Right cardiac atrium (tissue), 5 donors: ENCODE results near the gene RASGRP2. TPM values are rescaled to one million over a fixed set of nuclear protein-coding genes. Genes with fewer than 3 reads are reported as not detected.
"Not testable (repeated sequence)": the region's sequence is repeated elsewhere in the genome, so short reads cannot be mapped to it uniquely, and the experiment has no call there.

Experiments used
- ATAC-seq, 2 donors: fragments of 200-7000 bp; cut with Tn5 transposase; one replicate each; pipeline versions ENCODE4 v1.8.0 to v1.9.1; 2020; ENCODE audit warnings: moderate library complexity in 2 of 2, mild to moderate bottlenecking in 1 of 2
- DNase-seq, 3 donors: peaks; one replicate each; pipeline ENCODE4 v3.0.0-alpha.2; 2020
- H3K27ac ChIP-seq: one replicate; pipeline ENCODE4 v1.5.1; 2013; ENCODE audit warnings: mild to moderate bottlenecking, low read length, control low read depth, moderate library complexity
- H3K27me3 ChIP-seq: one replicate; pipeline ENCODE4 v1.6.1; 2013; ENCODE audit not compliant: control insufficient read depth, insufficient read depth
- H3K4me1 ChIP-seq: one replicate; pipeline ENCODE4 v1.6.1; 2013; ENCODE audit warnings: low read length; ENCODE audit not compliant: control insufficient read depth, insufficient read depth
- H3K4me3 ChIP-seq: one replicate; pipeline ENCODE4 v1.5.1; 2013; ENCODE audit warnings: low read length, control low read depth
- H3K9me3 ChIP-seq: one replicate; pipeline ENCODE4 v1.6.1; 2013; ENCODE audit warnings: low read length; ENCODE audit not compliant: control insufficient read depth
- whole genome bisulfite sequencing: extraction: QIAGEN DNeasy Blood & Tissue Kit; methylation state at CpG from one replicate; pipeline ENCODE4 v1.1.7; 2013; 5-methylcytosine and 5-hydroxymethylcytosine counted together
- intact Hi-C, 4 donors: fragments of 100-400 bp; cut with DNase I; formaldehyde crosslinking; loops; one replicate each; pipeline versions ENCODE4 v1.11.0 to v1.14.0; 2022 to 2023
- polyA plus RNA-seq: library from polyadenylated mRNA; stranded (reverse); fragments of 200-250 nt; gene quantifications from one replicate; pipeline ENCODE4 v1.2.3, GENCODE V29; 2013
- total RNA-seq, 4 donors: library from RNA; stranded (reverse); fragmentation: NEBNext Ultra II Directional; extraction: Animal tissue kit (Norgen Biotek cat#: 25700); gene quantifications; one replicate each; pipeline ENCODE4 v1.2.1, GENCODE V29; 2021
- donor health status: healthy with polysubstance abuse.
- donor health status: DM: no; HTN: yes; CAD: no.
- donor health status: DM: no; HTN: no; CAD: no.
- donor health status: DM: no; HTN: yes; CAD: no; lungs with severe emphysema.
- donor health status: DM: yes; HTN: yes; CAD: no.

RASGRP2 gene
- total and polyA plus RNA-seq, 5 donors: 25.5 to 69.6 (median 35.2) TPM

DNA sequence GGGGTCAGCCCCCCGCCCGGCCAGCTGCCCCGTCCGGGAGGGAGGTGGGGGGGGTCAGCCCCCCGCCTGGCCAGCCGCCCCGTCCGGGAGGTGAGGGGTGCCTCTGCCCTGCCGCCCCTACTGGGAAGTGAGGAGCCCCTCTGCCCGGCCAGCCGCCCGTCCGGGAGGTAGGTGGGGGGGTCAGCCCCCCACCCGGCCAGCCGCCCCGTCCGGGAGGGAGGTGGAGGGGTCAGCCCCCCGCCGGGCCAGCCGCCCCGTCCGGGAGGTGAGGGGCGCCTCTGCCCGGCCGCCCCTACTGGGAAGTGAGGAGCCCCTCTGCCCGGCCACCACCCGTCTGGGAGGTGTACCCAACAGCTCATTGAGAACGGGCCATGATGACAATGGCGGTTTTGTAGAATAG lies 42.0 kb downstream of the RASGRP2 start:
- DNase-seq, H3K9me3 ChIP-seq, H3K27ac ChIP-seq, H3K4me1 ChIP-seq, H3K27me3 ChIP-seq, H3K4me3 ChIP-seq, intact Hi-C loops, ATAC-seq: not testable (repeated sequence)
- WGBS: 88% methylated on average over 29 of the region's 29 CpGs

DNA sequence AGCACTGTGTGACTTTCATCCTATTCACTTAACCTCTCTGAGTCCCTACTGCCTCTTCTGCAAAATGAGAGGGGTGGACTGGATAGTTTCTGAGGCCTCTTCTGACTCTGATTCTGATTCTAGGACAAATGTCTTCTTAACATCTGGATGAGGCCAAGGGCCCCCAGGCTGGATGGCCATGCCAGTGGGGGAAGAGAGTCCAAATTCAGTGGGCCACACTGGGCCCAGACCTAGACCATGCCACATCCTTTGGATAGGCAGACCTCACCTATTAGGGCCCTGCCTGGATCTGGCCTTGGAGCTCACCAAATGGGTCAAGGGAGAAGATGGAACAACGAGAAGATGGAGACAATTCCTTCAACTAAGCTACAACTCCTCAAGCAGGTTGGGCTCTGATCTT lies 45.5 kb downstream of the RASGRP2 start:
- no peak for ATAC-seq
- intact Hi-C loops: no loop called here
- H3K4me3 ChIP-seq: no peak overlapping the region
- no peaks in the 10 kb centered on the region for H3K27me3 ChIP-seq
- no peak for DNase-seq
- no peak overlapping the region for H3K27ac ChIP-seq
- WGBS: 78% methylated on average over 1 of the region's 1 CpG
- H3K9me3 ChIP-seq: no peaks in the 10 kb centered on the region
- no peaks in the 10 kb centered on the region for H3K4me1 ChIP-seq

DNA sequence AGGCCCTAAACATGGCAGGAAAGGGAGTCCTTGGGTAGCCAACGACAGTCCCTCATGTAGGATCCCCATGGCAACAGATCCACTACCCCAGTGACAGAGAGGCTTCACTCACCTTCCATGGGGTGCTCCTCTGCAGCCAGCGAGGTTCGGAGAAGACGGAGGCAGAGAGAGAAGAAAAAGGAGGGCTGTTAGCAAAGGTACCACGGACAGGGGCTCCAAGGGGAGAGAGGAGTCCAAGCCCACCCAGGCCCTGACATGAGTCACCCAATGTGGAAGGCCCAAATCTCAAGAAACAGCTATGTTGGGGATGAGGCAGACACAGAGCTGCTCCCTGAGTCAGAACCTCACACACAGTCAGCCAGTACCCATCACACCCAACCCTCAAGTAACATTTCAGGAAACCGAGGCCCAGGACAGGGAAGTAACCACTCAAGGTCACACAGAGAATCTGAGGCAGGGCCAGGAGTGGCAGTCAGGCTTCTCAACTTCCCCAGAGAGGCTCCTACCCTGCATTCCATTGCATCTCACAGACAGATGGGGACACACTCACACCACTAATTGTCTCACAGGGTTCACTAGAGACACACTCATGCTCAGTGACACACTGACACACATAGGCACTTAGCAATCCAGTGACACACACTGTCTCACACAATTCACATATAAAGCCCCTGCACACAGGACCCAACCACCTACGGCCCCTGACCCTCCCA lies 46.1 kb downstream of the RASGRP2 start:
- Histone ChIP-seq H3K27ac (no peak overlapping the region), H3K27me3 (no peaks in the 10 kb centered on the region), H3K4me3 (no peak overlapping the region), H3K4me1 (no peaks in the 10 kb centered on the region), H3K9me3 (no peaks in the 10 kb centered on the region)
- WGBS: 84% methylated on average over 7 of the region's 7 CpGs
- intact Hi-C loops: no loop called here
- no peak for DNase-seq
- ATAC-seq: no peak

DNA sequence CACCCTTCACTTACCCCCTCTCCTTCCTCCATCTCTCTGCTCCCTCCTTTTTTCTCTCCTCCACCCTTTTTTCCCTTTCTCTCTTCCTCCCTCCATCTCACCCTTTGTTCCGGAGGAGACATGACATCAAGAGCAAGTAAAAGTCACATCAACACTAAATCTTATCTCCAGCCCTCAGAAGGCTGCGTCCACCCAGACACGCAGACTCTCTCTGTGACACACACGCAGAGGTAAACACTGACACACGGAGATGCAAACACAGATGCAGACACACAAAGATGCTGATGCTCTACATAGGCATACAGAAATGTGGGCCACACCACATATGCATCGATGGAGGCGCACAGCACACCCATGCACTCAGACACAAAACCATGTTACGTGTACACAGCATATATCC lies 47.9 kb downstream of the RASGRP2 start:
- ATAC-seq (no peak), DNase-seq (no peak)
- no peaks in the 10 kb centered on the region for H3K4me1 ChIP-seq
- H3K9me3 ChIP-seq: no peaks in the 10 kb centered on the region
- intact Hi-C loops: no loop called here
- 80% methylated on average over 8 of the region's 8 CpGs for WGBS
- H3K27me3 ChIP-seq: no peaks in the 10 kb centered on the region
- H3K27ac ChIP-seq: no peak overlapping the region
- H3K4me3 ChIP-seq: no peak overlapping the region

DNA sequence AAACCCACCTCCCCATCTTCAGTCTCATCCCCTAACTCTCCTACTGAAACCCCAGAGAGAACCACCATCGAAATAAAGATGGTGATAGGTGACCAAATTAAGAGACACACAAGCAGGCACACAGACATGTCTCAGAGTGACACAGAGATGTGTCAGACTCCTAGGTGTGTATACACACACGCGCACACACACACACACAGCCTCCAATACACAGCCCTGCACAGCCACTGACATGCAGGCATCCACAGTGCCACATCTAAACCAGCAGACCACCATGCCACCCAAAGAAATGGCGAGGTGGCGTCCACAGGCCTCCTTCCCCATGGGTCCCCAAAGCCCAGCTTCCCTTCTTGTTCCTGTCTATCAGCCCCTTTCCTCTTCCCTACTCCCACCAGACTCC lies 48.4 kb downstream of the RASGRP2 start:
- H3K27ac ChIP-seq: no peak overlapping the region
- no peak overlapping the region for H3K4me3 ChIP-seq
- H3K4me1 ChIP-seq: no peaks in the 10 kb centered on the region
- no peaks in the 10 kb centered on the region for H3K27me3 ChIP-seq
- ATAC-seq (no peak), DNase-seq (no peak)
- no peaks in the 10 kb centered on the region for H3K9me3 ChIP-seq
- intact Hi-C loops: no loop called here
- WGBS: 90% methylated on average over 5 of the region's 5 CpGs

DNA sequence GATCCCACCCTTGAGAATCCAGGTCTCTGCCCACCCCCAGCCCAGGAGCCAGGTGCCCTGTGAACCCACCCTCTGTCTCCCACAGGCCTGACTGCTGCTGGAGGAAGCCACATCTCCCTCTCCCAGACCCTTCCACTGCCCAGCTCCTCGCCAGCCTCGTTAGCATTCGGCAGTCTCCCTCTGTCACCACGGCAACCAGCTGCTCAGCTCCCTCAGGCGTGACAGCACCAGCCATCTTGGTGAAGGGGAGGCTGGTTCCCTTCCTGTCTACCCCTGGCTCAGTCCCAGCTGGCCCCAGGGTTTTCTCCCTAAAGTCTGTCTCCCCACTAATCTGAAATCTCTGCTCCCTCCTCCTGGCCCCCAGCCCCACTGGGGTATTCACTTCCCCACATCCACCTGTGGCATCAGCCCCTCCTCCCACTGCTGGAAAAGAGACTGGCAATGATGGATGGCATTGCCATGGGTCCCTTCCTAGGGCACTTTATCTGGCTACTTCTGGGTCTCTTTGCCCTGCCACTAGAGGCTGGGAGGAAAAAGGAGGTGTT lies 49.0 kb downstream of the RASGRP2 start:
- Histone ChIP-seq H3K9me3 (no peaks in the 10 kb centered on the region), H3K4me1 (no peaks in the 10 kb centered on the region), H3K27me3 (no peaks in the 10 kb centered on the region), H3K4me3 (no peak overlapping the region), H3K27ac (no peak overlapping the region)
- ATAC-seq: no peak
- DNase-seq: no peak
- intact Hi-C loops: no loop called here
- WGBS: 43% methylated on average over 5 of the region's 5 CpGs

DNA sequence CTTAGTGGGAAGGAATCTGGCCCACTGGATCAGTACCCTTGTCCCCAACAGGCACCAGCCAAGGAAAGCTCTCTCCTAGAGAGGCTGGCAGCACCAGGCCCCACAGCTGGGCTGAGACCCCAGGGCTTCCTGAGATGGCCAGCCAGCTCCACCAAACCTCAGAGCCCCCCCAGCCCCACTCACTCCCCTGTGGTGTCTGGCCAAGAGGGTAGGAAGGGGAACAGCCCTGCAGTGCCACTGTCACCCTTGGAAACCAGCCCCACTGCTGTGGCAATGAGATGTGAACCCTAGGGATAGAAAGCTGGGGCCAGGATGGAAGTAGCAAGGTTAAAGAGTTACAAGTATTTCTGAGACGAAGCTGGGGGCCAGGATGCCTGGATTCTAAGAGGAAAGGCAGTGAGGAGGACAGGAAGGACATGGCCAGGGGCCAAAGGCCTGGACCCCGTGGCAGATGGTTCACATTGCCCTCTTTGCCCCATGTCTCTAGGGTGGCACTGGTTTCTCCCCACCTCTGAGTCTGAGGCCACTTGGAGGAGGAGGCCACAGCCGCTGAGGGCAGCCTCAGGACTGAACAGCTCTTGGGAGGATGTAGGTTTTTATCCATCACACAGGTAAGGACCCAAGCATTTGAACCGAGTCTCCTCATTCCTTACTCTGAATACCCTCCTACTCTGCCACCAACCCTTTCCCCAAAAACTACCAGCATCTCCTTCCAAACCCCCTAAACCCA lies 49.8 kb downstream of the RASGRP2 start:
- no peak overlapping the region for H3K4me3 ChIP-seq
- DNase-seq (no peak), ATAC-seq (no peak)
- H3K27me3 ChIP-seq: no peaks in the 10 kb centered on the region
- H3K9me3 ChIP-seq: no peaks in the 10 kb centered on the region
- H3K27ac ChIP-seq: no peak overlapping the region
- intact Hi-C loops: no loop called here
- 70% methylated on average over 4 of the region's 4 CpGs for WGBS
- H3K4me1 ChIP-seq: no peaks in the 10 kb centered on the region

DNA sequence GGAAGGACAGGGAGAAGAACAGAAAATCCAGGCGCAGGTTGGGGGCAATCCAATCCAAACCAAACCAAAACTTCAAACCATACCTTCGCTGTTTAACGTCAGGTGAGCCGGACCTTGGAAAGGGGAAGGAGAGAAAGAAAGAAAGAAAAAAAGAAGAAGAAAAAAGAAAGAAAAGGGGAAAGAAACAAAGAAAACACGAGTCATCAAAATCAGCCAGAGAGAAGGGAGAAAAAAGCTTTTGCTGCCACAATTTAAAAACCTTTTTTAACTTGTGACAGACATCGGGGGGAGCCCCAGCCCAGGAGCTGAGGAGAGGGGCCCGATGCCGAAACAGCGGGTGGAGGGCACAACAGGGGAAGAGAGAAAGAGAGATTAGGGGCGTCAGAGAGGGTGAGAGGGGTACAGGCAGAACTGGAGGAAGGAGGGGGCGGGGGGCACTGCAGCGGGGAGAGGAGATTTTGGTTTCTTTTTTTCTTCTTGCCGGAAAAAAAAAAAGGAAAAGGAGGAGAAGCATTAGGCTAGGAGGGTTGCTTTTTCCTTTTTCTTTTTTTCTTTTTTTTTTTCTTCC lies 51.1 kb downstream of the RASGRP2 start:
- Histone ChIP-seq H3K4me1 (no peaks in the 10 kb centered on the region), H3K4me3 (no peak overlapping the region), H3K27me3 (no peaks in the 10 kb centered on the region), H3K9me3 (no peaks in the 10 kb centered on the region), H3K27ac (no peak overlapping the region)
- ATAC-seq: no peak
- intact Hi-C loops: no loop called here
- DNase-seq: no peak
- WGBS: 26% methylated on average over 13 of the region's 13 CpGs

DNA sequence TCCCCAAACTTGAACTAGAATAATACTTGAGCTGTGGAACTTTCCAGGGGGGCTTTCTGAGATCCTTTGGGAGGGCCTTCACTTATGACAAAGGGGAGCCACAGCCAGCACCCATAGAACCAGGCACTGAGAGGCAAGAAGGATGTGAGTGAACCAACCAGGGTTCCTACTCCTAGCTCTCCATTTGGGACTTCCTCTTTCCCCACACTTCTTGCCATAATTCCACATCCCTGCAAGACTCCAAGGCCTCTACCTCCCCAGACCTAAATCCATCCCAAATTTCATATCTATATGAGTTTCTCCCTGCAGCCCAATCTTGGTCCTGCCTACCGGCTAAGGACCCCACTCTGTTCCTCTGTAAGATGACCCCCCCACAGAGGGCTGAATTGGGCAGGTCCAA lies 52.4 kb downstream of the RASGRP2 start:
- Histone ChIP-seq H3K9me3 (no peaks in the 10 kb centered on the region), H3K4me3 (no peak overlapping the region), H3K27ac (no peak overlapping the region), H3K27me3 (no peaks in the 10 kb centered on the region), H3K4me1 (no peaks in the 10 kb centered on the region)
- ATAC-seq: no peak
- no peak for DNase-seq
- WGBS: 93% methylated on average over 1 of the region's 1 CpG
- intact Hi-C loops: no loop called here

DNA sequence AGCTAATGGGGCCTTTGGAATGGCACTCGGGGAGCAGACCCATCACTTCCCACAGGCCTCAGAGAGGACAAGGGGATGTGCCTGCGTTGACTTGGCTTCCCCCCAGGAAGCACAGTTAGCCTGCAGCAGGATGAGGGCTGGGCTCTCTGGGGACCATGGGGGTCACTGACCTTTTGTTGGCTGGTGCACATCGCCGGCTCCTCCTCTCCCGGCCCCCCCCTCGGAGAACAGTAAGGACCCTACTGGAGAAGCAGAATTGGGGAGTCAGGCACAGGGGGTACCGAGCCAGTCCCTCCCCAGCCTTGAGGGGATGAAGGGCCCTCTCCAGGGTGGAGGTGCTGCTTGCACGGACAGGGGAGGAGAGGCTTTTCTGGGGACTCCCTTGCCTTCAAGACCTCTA lies 53.7 kb downstream of the RASGRP2 start:
- intact Hi-C loops: no loop called here
- Histone ChIP-seq H3K4me1 (no peaks in the 10 kb centered on the region), H3K27me3 (no peaks in the 10 kb centered on the region), H3K9me3 (no peaks in the 10 kb centered on the region), H3K4me3 (no peak overlapping the region), H3K27ac (no peak overlapping the region)
- WGBS: 57% methylated on average over 8 of the region's 8 CpGs
- DNase-seq (peak in 2 of 3 donors; percentile 63 to 68), ATAC-seq (no peak)

DNA sequence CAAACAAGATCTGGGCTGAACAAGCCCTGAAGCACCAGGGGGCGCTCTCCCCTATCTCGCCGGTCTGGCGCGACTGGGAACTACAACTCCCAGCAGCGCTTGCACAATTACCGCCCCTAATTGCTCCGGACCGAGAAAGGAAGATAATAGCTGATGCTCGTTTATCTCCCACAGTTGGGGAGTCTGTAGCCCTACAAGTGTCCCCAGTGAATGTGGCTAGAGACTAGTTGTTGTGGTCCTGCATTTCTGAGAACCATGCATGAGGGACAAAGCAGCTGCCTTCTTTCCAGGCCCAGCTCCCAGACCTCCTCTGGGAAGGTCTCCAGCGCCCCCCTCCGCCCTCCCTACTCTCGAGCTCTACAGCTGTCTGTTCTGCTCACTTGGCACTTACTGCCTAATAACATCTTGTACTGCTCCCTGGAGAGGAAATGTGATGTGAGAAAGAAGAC lies 55.4 kb downstream of the RASGRP2 start:
- DNase-seq (peak; percentile 90 to 96 (median 96)), ATAC-seq (peak; percentile 92)
- intact Hi-C loops: loop anchor here in 2 of 4 donors (2.0 to 5.0 kb wide), 2 partner anchors 34 kb away; partner anchors contain the start of gene NRXN2 (in 2 of the 2)
- Histone ChIP-seq H3K4me1 (no peaks in the 10 kb centered on the region), H3K4me3 (peak overlapping the region; percentile 55), H3K9me3 (no peaks in the 10 kb centered on the region), H3K27me3 (no peaks in the 10 kb centered on the region), H3K27ac (peak overlapping the region; percentile 89)
- WGBS: 1% methylated on average over 13 of the region's 13 CpGs
